Measurements from ENCODE around the gene ATP4A. TPM values are rescaled to one million over a fixed set of nuclear protein-coding genes. Genes with fewer than 3 reads are reported as not detected.

Gene ATP4A
- total and polyA plus RNA-seq, 9 of the 15 experiments (the other 6 are each of a cell fraction or from before 2014, with no cell fraction given): 0.15 TPM; not detected in 8

DNA sequence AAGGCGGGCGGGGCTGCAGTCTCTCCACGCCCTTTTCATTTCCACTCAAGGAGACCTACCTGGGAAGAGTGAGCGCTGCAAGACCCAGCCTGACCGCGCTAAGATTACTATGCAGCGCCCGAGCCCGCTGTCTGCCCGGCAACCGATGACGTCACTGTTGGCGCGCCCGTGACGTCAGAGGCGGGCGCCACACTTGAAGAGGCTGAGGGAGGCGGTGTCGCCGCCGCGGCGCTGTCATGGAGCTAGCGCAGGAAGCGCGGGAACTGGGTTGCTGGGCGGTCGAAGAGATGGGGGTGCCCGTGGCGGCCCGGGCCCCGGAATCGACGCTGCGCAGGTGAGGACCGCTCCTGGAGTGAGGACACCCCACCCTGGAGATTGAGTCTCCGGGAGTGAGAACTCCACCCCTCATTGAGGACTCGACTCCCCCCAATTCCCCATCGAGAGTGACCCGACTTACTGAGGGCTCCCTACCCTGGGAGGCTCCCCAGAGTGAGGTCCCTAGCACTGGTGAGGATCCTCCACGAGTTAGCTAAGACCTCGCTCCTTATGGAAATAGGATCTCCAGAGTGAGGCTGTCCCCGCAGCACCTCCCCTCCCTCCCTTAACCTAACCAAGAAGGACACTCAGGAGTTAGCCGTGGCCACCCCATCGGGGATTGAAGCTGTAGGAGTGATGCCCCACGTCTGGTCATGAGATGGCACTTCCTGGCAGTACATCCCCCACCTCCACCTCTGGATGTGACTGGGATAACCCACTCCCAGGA lies 49.3 kb upstream of the ATP4A start, which contains the start of gene HAUS5 (continued):
- TF ChIP-seq RBM39 (optimal IDR thresholded peaks at IDR 0.05; ENCODE audit: low read depth, low read length) (no peak), CAMTA2 (CRISPR knock-in tag; conservative IDR thresholded peaks at IDR 0.05) (no peak), MEIS2 (IDR thresholded peaks at IDR 0.05; ENCODE audit: partially characterized antibody) (no peak), U2AF2 (optimal IDR thresholded peaks at IDR 0.05; ENCODE audit: low read depth, low read length) (no peak), ZNF274 (IDR thresholded peaks at IDR 0.05; ENCODE audit: borderline replicate concordance, low read depth, low read length) (no peak), RBM15 (IDR thresholded peaks at IDR 0.05; ENCODE audit: insufficient read depth, low read length) (no peak), ZNF584 (CRISPR knock-in tag; IDR thresholded peaks at IDR 0.05; ENCODE audit: low read depth) (no peak), PURB (CRISPR knock-in tag; IDR thresholded peaks at IDR 0.05; ENCODE audit: low read depth) (no peak), RFX5 (IDR thresholded peaks at IDR 0.05; ENCODE audit: low read depth, low read length) (peak; percentile 100), ZBED1 (IDR thresholded peaks at IDR 0.05) (no peak), KDM5B (IDR thresholded peaks at IDR 0.05; ENCODE audit: insufficient replicate concordance, low read depth, low read length) (peak; percentile 54), ARNT (IDR thresholded peaks at IDR 0.05) (no peak)
- TF ChIP-seq, protein P1, sequence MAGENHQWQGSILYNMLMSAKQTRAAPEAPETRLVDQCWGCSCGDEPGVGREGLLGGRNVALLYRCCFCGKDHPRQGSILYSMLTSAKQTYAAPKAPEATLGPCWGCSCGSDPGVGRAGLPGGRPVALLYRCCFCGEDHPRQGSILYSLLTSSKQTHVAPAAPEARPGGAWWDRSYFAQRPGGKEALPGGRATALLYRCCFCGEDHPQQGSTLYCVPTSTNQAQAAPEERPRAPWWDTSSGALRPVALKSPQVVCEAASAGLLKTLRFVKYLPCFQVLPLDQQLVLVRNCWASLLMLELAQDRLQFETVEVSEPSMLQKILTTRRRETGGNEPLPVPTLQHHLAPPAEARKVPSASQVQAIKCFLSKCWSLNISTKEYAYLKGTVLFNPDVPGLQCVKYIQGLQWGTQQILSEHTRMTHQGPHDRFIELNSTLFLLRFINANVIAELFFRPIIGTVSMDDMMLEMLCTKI (IDR thresholded peaks at IDR 0.05; ENCODE audit: partially characterized antibody): no peak
- TF ChIP-seq, protein P2, sequence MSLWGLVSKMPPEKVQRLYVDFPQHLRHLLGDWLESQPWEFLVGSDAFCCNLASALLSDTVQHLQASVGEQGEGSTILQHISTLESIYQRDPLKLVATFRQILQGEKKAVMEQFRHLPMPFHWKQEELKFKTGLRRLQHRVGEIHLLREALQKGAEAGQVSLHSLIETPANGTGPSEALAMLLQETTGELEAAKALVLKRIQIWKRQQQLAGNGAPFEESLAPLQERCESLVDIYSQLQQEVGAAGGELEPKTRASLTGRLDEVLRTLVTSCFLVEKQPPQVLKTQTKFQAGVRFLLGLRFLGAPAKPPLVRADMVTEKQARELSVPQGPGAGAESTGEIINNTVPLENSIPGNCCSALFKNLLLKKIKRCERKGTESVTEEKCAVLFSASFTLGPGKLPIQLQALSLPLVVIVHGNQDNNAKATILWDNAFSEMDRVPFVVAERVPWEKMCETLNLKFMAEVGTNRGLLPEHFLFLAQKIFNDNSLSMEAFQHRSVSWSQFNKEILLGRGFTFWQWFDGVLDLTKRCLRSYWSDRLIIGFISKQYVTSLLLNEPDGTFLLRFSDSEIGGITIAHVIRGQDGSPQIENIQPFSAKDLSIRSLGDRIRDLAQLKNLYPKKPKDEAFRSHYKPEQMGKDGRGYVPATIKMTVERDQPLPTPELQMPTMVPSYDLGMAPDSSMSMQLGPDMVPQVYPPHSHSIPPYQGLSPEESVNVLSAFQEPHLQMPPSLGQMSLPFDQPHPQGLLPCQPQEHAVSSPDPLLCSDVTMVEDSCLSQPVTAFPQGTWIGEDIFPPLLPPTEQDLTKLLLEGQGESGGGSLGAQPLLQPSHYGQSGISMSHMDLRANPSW (CRISPR knock-in tag; IDR thresholded peaks at IDR 0.05): 0 out of 2 replicates have a peak, but pooled peaks have one; percentile 50
- TF ChIP-seq, protein P3, sequence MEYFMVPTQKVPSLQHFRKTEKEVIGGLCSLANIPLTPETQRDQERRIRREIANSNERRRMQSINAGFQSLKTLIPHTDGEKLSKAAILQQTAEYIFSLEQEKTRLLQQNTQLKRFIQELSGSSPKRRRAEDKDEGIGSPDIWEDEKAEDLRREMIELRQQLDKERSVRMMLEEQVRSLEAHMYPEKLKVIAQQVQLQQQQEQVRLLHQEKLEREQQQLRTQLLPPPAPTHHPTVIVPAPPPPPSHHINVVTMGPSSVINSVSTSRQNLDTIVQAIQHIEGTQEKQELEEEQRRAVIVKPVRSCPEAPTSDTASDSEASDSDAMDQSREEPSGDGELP (CRISPR knock-in tag; IDR thresholded peaks at IDR 0.05; ENCODE audit: borderline replicate concordance): peak; percentile 84
- TF ChIP-seq, protein P4, sequence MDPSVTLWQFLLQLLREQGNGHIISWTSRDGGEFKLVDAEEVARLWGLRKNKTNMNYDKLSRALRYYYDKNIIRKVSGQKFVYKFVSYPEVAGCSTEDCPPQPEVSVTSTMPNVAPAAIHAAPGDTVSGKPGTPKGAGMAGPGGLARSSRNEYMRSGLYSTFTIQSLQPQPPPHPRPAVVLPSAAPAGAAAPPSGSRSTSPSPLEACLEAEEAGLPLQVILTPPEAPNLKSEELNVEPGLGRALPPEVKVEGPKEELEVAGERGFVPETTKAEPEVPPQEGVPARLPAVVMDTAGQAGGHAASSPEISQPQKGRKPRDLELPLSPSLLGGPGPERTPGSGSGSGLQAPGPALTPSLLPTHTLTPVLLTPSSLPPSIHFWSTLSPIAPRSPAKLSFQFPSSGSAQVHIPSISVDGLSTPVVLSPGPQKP (CRISPR knock-in tag; IDR thresholded peaks at IDR 0.05): no peak
- TF ChIP-seq, protein P5, sequence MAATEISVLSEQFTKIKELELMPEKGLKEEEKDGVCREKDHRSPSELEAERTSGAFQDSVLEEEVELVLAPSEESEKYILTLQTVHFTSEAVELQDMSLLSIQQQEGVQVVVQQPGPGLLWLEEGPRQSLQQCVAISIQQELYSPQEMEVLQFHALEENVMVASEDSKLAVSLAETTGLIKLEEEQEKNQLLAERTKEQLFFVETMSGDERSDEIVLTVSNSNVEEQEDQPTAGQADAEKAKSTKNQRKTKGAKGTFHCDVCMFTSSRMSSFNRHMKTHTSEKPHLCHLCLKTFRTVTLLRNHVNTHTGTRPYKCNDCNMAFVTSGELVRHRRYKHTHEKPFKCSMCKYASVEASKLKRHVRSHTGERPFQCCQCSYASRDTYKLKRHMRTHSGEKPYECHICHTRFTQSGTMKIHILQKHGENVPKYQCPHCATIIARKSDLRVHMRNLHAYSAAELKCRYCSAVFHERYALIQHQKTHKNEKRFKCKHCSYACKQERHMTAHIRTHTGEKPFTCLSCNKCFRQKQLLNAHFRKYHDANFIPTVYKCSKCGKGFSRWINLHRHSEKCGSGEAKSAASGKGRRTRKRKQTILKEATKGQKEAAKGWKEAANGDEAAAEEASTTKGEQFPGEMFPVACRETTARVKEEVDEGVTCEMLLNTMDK (IDR thresholded peaks at IDR 0.05; ENCODE audit: borderline replicate concordance, insufficient read depth, low read depth, low read length, poor library complexity, severe bottlenecking): peak; percentile 24

All from K562 (cell line).